NCI-H2029 treated with DMSO at 0.1 percent for 48 hours (cell line): Measurements from ENCODE around the gene RAET1L.
"Not testable (repeated sequence)": the region's sequence is repeated elsewhere in the genome, so short reads cannot be mapped to it uniquely, and the experiment has no call there.

Experiments used
- DNase-seq: peaks from one replicate; lab custom pipeline; 2025; lab: John Stamatoyannopoulos, UW

Gene RAET1L

DNA sequence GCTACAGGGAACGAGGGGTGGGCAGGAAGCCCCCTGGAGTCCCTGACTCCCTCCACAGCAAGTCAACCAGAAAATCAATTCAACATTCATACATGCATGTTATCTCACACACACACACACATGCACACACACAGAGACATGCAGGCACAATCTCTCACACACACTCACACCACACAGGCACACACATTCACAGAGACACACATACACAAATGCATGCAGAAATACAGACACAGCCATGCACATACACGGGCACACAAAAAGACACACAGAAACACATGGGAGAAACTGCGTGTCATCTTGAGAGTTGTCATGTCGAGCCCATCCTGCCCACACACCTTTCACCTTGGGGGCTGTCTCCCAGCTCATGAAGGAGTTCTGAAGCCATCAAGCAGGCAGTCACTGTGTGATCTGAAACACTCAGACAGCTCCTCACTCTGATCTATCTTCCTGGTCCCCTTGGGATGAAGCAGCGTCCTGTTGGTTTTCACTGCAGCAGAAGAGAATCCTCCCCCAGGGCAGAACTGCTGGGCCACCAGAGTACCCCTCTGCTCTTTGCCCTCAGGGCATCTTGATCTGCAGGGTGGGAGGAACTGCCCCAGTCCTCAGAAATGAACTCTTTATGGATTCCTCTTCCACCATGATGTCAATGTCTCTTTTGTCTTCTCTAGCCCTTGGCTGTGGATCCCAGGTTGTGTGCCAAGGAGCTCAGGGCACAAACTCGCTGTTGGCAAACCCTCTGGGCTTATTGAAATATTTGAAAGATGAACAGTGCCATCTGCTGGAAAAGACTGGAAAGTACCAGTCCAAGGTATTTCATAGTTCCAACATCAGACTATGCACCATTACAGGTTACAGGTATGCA lies 8.8 kb downstream of the RAET1L start:
- DNase-seq = peak; percentile 47

- not testable (repeated sequence) for DNase-seq
Measured at GRCh38 chr6:150015281-150016001, 9.9 kb downstream of the RAET1L start.

- DNase-seq = not testable (repeated sequence)
Measured at GRCh38 chr6:150014623-150015280, 10.6 kb downstream of the RAET1L start.

GRCh38 chr6:150013785-150014622 lies 11.3 kb downstream of the RAET1L start:
- not testable (repeated sequence) for DNase-seq

DNA sequence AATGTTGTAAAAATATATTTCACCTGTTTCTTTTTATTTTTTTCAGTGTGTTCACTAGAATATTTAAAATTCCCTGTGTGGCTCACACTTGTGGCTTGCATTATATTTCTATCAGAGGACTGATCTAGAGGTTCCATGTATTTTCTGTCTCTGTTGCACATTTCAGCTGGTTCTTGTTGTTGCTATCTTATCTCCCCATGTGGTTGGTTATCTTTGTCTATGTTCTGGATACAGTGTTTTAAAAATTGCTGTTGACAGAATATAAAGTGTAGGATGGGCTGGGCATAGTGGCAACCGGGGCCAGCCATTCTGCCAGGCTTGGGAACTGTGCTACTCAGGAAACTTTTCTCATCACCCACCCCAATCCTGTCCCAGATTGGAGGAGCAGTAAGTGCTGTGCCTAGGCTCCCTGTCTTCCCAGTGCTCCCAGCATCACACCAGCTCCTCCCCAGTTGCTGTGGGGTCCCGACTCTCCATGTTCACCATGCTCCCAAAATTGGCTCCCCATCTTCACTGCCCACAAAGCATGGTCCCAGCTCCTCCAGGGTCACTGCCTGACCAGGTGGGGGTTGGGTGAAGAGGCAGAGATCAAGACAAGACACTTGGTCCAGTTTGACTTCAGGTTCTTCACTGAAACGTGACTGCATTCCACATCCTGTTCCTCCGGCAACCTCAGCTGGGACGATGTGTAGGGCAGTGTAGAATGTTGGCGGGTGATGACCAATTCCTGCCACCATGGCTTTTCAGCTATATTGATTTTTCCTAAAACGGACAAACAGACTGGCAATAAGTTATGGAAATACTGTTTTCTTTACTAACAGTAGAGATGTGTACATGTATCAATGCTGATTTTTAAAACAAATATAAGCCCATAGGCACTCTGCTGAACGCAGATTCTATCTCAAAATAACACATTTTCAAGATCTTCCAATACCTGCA lies 12.2 kb downstream of the RAET1L start:
- not testable (repeated sequence) for DNase-seq

DNA sequence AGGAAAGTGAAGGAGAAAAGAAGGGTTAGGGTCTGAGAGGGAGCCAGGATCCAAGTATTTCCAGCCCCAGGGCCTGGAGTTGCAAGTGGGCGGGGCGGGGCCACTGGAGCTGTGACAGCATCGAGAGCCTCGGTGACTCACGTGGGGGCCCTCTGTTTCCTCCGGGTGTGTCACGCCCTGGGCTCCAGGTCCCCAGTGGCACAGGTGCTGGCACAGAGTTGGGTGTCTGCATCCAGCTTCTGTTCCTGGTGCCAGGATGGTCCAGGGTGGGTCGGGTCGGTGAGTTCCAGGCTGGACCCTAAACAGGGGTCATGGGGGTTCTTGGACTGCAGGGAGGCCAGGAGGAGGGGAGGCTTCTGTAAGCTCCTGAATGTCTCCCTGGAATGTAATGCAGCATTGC lies 16.7 kb downstream of the RAET1L start:
- DNase-seq = no peak

GRCh38 chr6:150006961-150007464 lies 18.3 kb downstream of the RAET1L start:
- DNase-seq = no peak

GRCh38 chr6:150005761-150006651 lies 19.3 kb downstream of the RAET1L start:
- DNase-seq = no peak

DNA sequence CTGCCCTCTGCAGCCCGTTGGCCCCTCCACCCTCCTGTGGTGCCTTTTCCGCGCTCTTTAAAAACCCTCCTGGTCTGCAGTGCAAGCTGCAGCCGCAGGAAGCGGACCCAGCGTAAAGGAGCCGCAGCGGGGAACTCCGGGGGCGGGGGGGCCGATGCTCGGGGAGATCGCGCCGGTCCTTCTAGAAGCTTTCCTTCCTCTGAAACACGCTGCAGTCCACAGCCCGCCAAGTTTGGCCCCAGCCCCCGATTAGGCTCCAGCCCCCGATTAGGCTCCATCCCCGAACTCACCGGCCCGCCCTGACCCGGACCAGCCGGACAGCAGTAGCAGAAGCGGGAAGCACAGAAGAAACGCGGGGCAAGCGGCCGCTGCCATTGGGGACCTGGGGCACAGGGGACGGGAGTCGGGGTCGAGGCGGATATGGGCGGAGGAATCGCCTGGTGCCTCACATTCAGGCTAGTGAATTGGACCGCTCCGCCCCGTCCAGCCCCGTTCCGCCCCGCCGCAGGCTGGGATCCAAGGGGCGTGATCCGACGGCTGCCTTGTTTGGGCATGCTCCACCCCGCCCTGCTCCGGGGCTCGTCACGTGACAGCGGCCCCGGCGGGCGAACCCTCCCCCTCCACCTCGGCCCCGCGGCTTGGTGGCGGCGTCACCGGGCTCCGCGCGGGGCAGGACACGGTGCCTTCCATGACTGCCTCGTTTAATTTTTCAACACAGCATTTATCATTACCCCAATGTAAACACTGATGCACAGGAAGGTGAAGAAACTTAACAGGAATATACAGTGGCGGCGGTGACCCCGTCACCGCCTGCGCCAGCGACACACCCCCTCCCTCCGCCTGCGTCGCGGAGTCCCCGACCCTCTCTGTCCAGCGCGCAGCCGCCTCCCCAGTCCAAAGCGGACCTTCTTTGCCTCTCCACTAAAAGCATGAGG lies 20.3 kb downstream of the RAET1L start:
- no peak for DNase-seq

DNA sequence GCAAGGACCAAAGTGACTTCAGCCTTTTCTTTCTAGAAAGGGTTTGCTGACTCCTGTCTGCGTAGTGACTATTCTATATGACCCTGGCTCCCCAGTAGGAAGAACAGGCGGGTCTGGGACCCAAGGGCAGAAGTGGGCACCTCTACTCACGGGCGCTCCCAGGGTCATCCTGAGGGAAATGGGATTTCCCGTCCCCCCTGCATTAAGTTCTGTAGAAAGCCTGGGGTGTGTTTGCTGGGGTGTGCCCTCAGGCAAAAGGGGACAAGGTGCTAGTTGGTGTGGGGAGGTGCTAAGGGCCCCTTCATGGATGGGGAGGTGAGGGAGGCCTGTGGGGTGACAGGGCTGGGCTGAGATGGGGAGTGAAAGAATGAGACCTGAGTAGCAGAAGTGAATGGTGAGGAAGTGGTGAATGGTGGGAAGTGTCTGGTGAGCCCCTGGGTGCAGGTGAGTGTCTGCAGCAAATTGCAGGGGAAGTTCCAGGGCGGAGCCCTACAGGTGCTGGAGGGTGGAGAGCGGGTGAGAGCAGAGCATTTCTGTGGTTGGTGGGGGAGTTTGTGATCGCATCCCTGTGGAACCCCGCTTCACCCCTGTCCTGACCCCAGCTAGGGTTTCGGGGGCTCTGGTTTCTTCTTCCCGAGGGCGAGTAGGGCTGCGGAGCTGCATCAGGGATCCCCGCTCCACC lies 21.1 kb downstream of the RAET1L start:
- no peak for DNase-seq

GRCh38 chr6:150003599-150003998 lies 21.7 kb downstream of the RAET1L start:
- DNase-seq = not testable (repeated sequence)

DNA sequence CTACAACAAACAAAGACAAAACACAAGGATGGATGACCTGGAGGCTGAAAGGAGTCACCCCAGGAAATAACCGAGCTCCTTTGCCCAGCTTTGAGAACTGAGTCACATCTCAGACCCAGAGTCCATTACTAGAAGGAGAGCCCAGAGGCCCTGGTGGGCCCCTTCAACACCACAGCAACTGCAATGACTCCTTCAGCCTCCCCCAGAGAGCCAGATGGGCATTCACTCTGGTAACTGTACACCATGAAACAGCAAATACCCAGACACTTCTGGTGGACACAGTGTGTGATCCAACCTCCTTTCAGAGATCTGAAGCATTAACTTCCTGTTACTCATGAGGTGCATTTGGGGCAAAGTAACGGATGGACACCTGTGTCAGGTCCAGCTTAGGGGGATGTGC lies 22.6 kb downstream of the RAET1L start:
- DNase-seq = no peak

GRCh38 chr6:150001295-150002008 lies 23.9 kb downstream of the RAET1L start:
- no peak for DNase-seq

GRCh38 chr6:149999636-150000035 lies 25.7 kb downstream of the RAET1L start:
- no peak for DNase-seq

- no peak for DNase-seq
Measured at GRCh38 chr6:149995971-149996370, 29.4 kb downstream of the RAET1L start.

- no peak for DNase-seq
Measured at GRCh38 chr6:149995235-149995750, 30.0 kb downstream of the RAET1L start.

DNA sequence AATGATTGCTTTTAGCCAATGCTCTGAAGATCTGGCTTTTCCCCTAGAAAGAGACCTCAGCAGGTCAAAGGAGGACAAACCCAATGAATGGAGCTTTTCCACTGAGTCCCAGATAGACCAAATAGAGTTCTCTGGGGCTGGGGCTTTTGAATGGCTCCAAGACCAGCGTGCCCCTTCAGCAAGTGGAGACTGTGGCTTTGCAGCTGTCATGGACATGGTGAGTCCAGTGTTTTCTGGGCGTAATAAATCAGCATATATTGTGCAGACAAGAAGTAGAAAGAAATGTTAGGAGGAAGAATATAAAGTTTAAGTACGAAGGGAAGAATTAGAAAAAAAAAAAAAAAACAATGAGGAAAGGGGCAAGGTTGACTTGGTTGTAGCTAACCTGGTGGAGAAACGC lies 33.5 kb downstream of the RAET1L start:
- no peak for DNase-seq
